VCaP (cell line): ENCODE measurements around the gene FAM98B.

Experiments
- H3K27ac ChIP-seq: fragments of 450-650 bp; 2 replicates; pipeline ENCODE4 v1.5.1; 2017
- CTCF ChIP-seq: fragments of 450-650 bp; conservative IDR thresholded peaks from 2 replicates; pipeline ENCODE4 v1.5.1; 2017; ENCODE audit warnings: mild to moderate bottlenecking, moderate library complexity

The FAM98B gene

GRCh38 chr15:38530113-38530512 lies 76.2 kb downstream of the FAM98B start:
- no peak for TF ChIP-seq CTCF
- no peak overlapping the region for H3K27ac ChIP-seq

GRCh38 chr15:38531509-38531908 lies 77.6 kb downstream of the FAM98B start:
- H3K27ac ChIP-seq, result no peak overlapping the region
- no peak for TF ChIP-seq CTCF

DNA sequence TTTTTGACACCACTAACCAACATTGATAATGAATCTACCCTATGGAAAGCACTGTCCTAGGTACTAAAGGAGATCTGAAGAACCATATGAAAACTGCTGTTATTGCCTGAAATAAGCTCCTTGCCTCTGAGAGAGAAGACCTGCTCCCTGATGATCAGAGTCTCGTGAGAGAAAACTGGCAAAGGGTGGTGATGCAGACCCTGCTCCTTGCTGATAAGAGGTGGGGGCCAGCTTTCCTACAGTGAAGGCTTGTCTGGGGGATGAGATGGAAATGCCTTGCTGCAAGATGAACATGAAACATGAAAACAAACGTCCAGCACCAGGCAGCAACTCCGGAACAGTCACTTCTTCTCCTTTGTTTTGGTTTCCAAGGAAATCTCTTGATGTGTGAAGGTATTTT lies 78.8 kb downstream of the FAM98B start:
- H3K27ac ChIP-seq, result no peak overlapping the region
- no peak for TF ChIP-seq CTCF

- no peak overlapping the region for H3K27ac ChIP-seq
- no peak for TF ChIP-seq CTCF
Measured at GRCh38 chr15:38533416-38533915, 79.5 kb downstream of the FAM98B start.

GRCh38 chr15:38533926-38534325 lies 80.0 kb downstream of the FAM98B start:
- TF ChIP-seq CTCF, result no peak
- no peak overlapping the region for H3K27ac ChIP-seq

DNA sequence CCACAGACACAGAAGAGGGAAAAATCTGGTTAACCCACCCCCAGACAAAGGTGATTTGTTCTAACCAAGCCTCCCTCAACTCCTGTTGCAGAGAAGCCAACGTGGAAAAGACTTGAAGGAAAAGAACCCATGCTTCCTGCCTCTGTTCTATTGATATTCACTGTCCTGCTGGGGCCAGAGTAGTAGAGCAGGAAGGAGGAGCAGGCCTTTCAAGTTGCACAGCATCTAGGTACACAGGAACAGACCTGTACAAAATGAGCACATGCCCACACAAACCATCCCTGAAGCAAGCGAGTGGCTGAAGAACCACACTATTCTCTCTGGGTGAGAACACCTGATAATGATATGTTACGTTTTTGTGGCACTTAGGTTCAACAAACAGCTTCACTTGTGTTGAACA lies 80.8 kb downstream of the FAM98B start:
- TF ChIP-seq CTCF, result no peak
- no peak overlapping the region for H3K27ac ChIP-seq

DNA sequence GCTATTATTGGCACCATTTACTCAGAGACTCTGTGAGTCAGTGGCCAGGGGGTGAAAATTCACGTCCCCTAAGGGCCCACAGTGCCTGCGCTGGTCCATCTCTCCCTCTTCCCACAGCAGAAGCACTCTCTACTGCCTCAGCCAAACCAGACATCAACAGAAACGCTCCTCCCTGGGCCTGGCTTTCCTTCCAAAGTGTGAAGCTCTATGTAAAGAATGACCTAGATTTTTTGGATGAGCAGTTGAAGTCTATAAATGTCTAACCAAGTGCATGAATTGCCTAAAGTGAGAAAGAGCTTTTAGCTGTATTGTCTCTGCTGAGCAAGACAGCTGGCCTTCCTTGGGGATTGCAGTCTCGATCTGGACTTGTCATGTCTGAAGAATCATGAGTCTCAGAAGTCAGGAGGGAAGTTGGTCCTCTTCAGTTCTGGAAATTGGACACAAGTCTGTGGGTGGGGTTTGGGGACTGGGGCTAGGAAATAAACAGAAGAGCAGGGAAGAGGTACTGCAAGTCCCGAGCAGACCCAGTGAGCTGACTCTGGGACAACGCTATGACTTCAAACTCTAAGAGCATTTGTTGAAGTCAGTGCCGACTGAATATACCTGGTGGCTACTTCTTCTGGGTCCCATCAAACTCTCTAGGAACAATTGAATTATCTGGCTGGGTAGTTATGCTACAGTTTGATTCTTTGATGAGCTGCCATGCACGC lies 81.7 kb downstream of the FAM98B start:
- H3K27ac ChIP-seq, result no peak overlapping the region
- no peak for TF ChIP-seq CTCF
